Progenitor cell of endocrine pancreas (in vitro differentiated cells): ENCODE results near the gene LAIR2. TPM values are rescaled to one million over a fixed set of nuclear protein-coding genes. Genes with fewer than 3 reads are reported as not detected.
"Not testable (repeated sequence)": the region's sequence is repeated elsewhere in the genome, so short reads cannot be mapped to it uniquely, and the experiment has no call there.

Experiments
- DNase-seq: peaks from one replicate; pipeline ENCODE4 v3.0.0; 2021; ENCODE audit warnings: low spot score; ENCODE audit not compliant: unreplicated experiment
- H3K27ac Mint-ChIP-seq: 2 replicates; pipeline ENCODE4 v1.8.0; 2021; ENCODE audit warnings: mild to moderate bottlenecking, moderate library complexity, mixed read lengths
- H3K27me3 Mint-ChIP-seq: 2 replicates; pipeline ENCODE4 v1.8.0; 2021; ENCODE audit warnings: mixed read lengths
- H3K36me3 Mint-ChIP-seq: 2 replicates; pipeline ENCODE4 v1.8.0; 2022; ENCODE audit warnings: mixed read lengths; ENCODE audit not compliant: insufficient read depth
- H3K4me1 Mint-ChIP-seq: 2 replicates; pipeline ENCODE4 v1.8.0; 2021; ENCODE audit warnings: low read depth, mixed read lengths
- H3K4me3 Mint-ChIP-seq: 2 replicates; pipeline ENCODE4 v1.8.0; 2021; ENCODE audit warnings: low read depth, mild to moderate bottlenecking, moderate library complexity, mixed read lengths
- H3K9me3 Mint-ChIP-seq: 2 replicates; pipeline ENCODE4 v1.8.0; 2021; ENCODE audit warnings: low read depth, mixed read lengths
- CTCF ChIP-seq: fragments of 200-600 bp; sonication (generic); IDR thresholded peaks from one replicate; pipeline ENCODE4 v1.5.0; 2021; ENCODE audit warnings: antibody characterized with exemption, mild to moderate bottlenecking; ENCODE audit not compliant: unreplicated experiment
- total RNA-seq: library from RNA; stranded (reverse); gene quantifications from 2 replicates; pipeline ENCODE4 v1.2.1, GENCODE V29; 2021

The LAIR2 gene
- total RNA-seq, 1 donor from 2014 or later = not detected

- H3K4me3 Mint-ChIP-seq = no peak overlapping the region
- H3K27me3 Mint-ChIP-seq = no peaks in the 10 kb centered on the region
- no peak for DNase-seq
- TF ChIP-seq CTCF = no peak
- H3K27ac Mint-ChIP-seq = no peak overlapping the region
- H3K9me3 Mint-ChIP-seq = peaks cover 32% of the 10 kb centered on the region
- peaks cover 1% of the 10 kb centered on the region for H3K36me3 Mint-ChIP-seq
- H3K4me1 Mint-ChIP-seq = no peaks in the 10 kb centered on the region
Observed at GRCh38 chr19:54507824-54508223, 5.2 kb downstream of the LAIR2 start.

- H3K9me3 Mint-ChIP-seq = peaks cover 38% of the 10 kb centered on the region
- H3K4me1 Mint-ChIP-seq, H3K4me3 Mint-ChIP-seq, H3K27me3 Mint-ChIP-seq, DNase-seq, H3K27ac Mint-ChIP-seq, H3K36me3 Mint-ChIP-seq: not testable (repeated sequence)
Observed at GRCh38 chr19:54508487-54508886, 5.9 kb downstream of the LAIR2 start.

GRCh38 chr19:54509200-54509940 is 6.7 kb downstream of the LAIR2 start:
- H3K4me3 Mint-ChIP-seq, H3K27ac Mint-ChIP-seq: not testable (repeated sequence)
- H3K9me3 Mint-ChIP-seq = peaks cover 37% of the 10 kb centered on the region

GRCh38 chr19:54515156-54515555 is 12.5 kb downstream of the LAIR2 start:
- Mint-ChIP-seq H3K27me3 (no peaks in the 10 kb centered on the region), H3K36me3 (peaks cover 3% of the 10 kb centered on the region), H3K4me1 (no peaks in the 10 kb centered on the region), H3K27ac (no peak overlapping the region), H3K9me3 (peaks cover 52% of the 10 kb centered on the region), H3K4me3 (no peak overlapping the region)
- no peak for DNase-seq
- no peak for TF ChIP-seq CTCF

More at GRCh38 chr19:54509200-54509940, 6.7 kb downstream of the LAIR2 start:
- not testable (repeated sequence) for H3K36me3 Mint-ChIP-seq, DNase-seq, H3K27me3 Mint-ChIP-seq, H3K4me1 Mint-ChIP-seq

GRCh38 chr19:54517483-54517882 is 14.9 kb downstream of the LAIR2 start:
- Mint-ChIP-seq H3K27me3 (no peaks in the 10 kb centered on the region), H3K36me3 (peaks cover 5% of the 10 kb centered on the region), H3K4me1 (no peaks in the 10 kb centered on the region), H3K9me3 (peaks cover 63% of the 10 kb centered on the region), H3K27ac (no peak overlapping the region), H3K4me3 (no peak overlapping the region)
- no peak for DNase-seq
- TF ChIP-seq CTCF = no peak

- Mint-ChIP-seq H3K27me3 (no peaks in the 10 kb centered on the region), H3K36me3 (peaks cover 5% of the 10 kb centered on the region), H3K4me1 (no peaks in the 10 kb centered on the region), H3K4me3 (no peak overlapping the region), H3K9me3 (peaks cover 64% of the 10 kb centered on the region), H3K27ac (no peak overlapping the region)
- DNase-seq = no peak
- TF ChIP-seq CTCF = no peak
Observed at GRCh38 chr19:54518844-54519243, 16.2 kb downstream of the LAIR2 start.
